Esophagus squamous epithelium (tissue), 5 donors: ENCODE results near the gene UBE2Q1. TPM values are rescaled to one million over a fixed set of nuclear protein-coding genes. Genes with fewer than 3 reads are reported as not detected.

Experiments
- DNase-seq: peaks from one replicate; lab custom pipeline; 2025; lab: John Stamatoyannopoulos, UW
- H3K27ac ChIP-seq, 4 donors: fragments of 200-600 bp; sonication (generic); one replicate each; pipeline ENCODE4 v1.5.1; 2016 to 2019; ENCODE audit warnings: mild to moderate bottlenecking in 1 of 4
- H3K27me3 ChIP-seq, 4 donors: fragments of 200-600 bp; sonication (generic); 1 replicate in 3 of 4; 2 replicates in 1 of 4; pipeline versions ENCODE4 v1.5.1 to v1.6.0; 2017 to 2021; ENCODE audit warnings: antibody characterized with exemption in 1 of 4
- H3K36me3 ChIP-seq, 3 donors: fragments of 200-600 bp; sonication (generic); one replicate each; pipeline ENCODE4 v1.5.1; 2016 to 2019
- H3K4me1 ChIP-seq, 3 donors: fragments of 200-600 bp; sonication (generic); one replicate each; pipeline ENCODE4 v1.5.1; 2017 to 2019
- H3K4me3 ChIP-seq, 4 donors: fragments of 200-600 bp; sonication (generic); 1 replicate in 3 of 4; 2 replicates in 1 of 4; pipeline ENCODE4 v1.5.1; 2016 to 2019; ENCODE audit warnings: mild to moderate bottlenecking in 2 of 4, moderate library complexity in 1 of 4
- H3K9me3 ChIP-seq, 3 donors: fragments of 200-600 bp; sonication (generic); one replicate each; pipeline ENCODE4 v1.5.1; 2016 to 2019
- CTCF ChIP-seq, 6 experiments: fragments of 450-650 bp in 4 of 6; fragments of 200-600 bp in 2 of 6; sonication (generic) in 2 of 6; IDR thresholded peaks; one replicate each; pipeline ENCODE4 v1.5.1; 2016 to 2019; ENCODE audit warnings: antibody characterized with exemption in 6 of 6, mild to moderate bottlenecking in 4 of 6, moderate library complexity in 4 of 6
- POLR2A ChIP-seq, 4 donors: fragments of 450-650 bp; IDR thresholded peaks; one replicate each; pipeline ENCODE4 v1.6.1; 2017; ENCODE audit warnings: antibody characterized with exemption in 4 of 4, mild to moderate bottlenecking in 4 of 4, moderate library complexity in 3 of 4
- WGBS, 2 donors: methylation state at CpG; one replicate each; pipeline ENCODE4 v1.1.5; 2018; 5-methylcytosine and 5-hydroxymethylcytosine counted together
- intact Hi-C: fragments of 100-400 bp; cut with DNase I; formaldehyde crosslinking; loops from one replicate; pipeline ENCODE4 v1.15.0; 2022
- total RNA-seq, 4 donors: library from RNA; depleted of rRNA; stranded (reverse); fragments of >200 nt; gene quantifications; one replicate each; pipeline ENCODE4 v1.1.0, GENCODE V29; 2016
- donor health status: DM: yes; HTN: yes; CAD: no.

Gene UBE2Q1
- total RNA-seq, 4 donors from 2014 or later = 17.8 to 27.9 (median 24.3) TPM

- Histone ChIP-seq H3K27me3 (no peaks in the 10 kb centered on the region), H3K4me1 (peaks cover 8 to 27% (median 8%) of the 10 kb centered on the region in 3 donors), H3K36me3 (no peaks in the 10 kb centered on the region), H3K4me3 (no peak overlapping the region), H3K27ac (no peak overlapping the region), H3K9me3 (no peaks in the 10 kb centered on the region)
- intact Hi-C loops = no loop called here
- no peak for DNase-seq
- TF ChIP-seq POLR2A (IDR thresholded peaks at IDR 0.05) (no peak), CTCF (IDR thresholded peaks at IDR 0.05) (no peak)
- 35 to 38% methylated on average over 3 of the region's 3 CpGs for WGBS, 2 donors
Observed at GRCh38 chr1:154521695-154522094, 36.8 kb downstream of the UBE2Q1 start.

GRCh38 chr1:154520333-154520732 is 38.1 kb downstream of the UBE2Q1 start:
- no peak overlapping the region for H3K4me3 ChIP-seq
- TF ChIP-seq CTCF (IDR thresholded peaks at IDR 0.05) = no peak
- TF ChIP-seq POLR2A (IDR thresholded peaks at IDR 0.05) = no peak
- peaks cover 8 to 27% (median 8%) of the 10 kb centered on the region in 3 donors for H3K4me1 ChIP-seq
- H3K27me3 ChIP-seq = no peaks in the 10 kb centered on the region
- no peak for DNase-seq
- intact Hi-C loops = no loop called here
- H3K9me3 ChIP-seq = no peaks in the 10 kb centered on the region
- no peaks in the 10 kb centered on the region for H3K36me3 ChIP-seq
- WGBS, 2 donors = 14 to 31% methylated on average over 3 of the region's 3 CpGs
- no peak overlapping the region for H3K27ac ChIP-seq

- H3K4me1 ChIP-seq = peaks cover 8 to 27% (median 8%) of the 10 kb centered on the region in 3 donors
- no peak overlapping the region for H3K4me3 ChIP-seq
- no peak for DNase-seq
- WGBS, 2 donors = 39 to 61% methylated on average over 9 of the region's 9 CpGs
- H3K27ac ChIP-seq = peak overlapping the region in 1 of 4 donors; percentile 63
- no peaks in the 10 kb centered on the region for H3K9me3 ChIP-seq
- no peaks in the 10 kb centered on the region for H3K36me3 ChIP-seq
- no peaks in the 10 kb centered on the region for H3K27me3 ChIP-seq
- intact Hi-C loops = no loop called here
- TF ChIP-seq CTCF (IDR thresholded peaks at IDR 0.05) (no peak), POLR2A (IDR thresholded peaks at IDR 0.05) (no peak)
Observed at GRCh38 chr1:154519591-154519991, 38.9 kb downstream of the UBE2Q1 start.

- TF ChIP-seq CTCF (IDR thresholded peaks at IDR 0.05) (no peak), POLR2A (IDR thresholded peaks at IDR 0.05) (no peak)
- 93 to 96% methylated on average over 6 to 11 of the region's 11 CpGs for whole genome bisulfite sequencing, 2 donors
- H3K27ac ChIP-seq = no peak overlapping the region
- H3K36me3 ChIP-seq = no peaks in the 10 kb centered on the region
- no peak for DNase-seq
- no peaks in the 10 kb centered on the region for H3K27me3 ChIP-seq
- no peaks in the 10 kb centered on the region for H3K9me3 ChIP-seq
- peaks cover 8 to 27% (median 8%) of the 10 kb centered on the region in 3 donors for H3K4me1 ChIP-seq
- intact Hi-C loops = no loop called here
- no peak overlapping the region for H3K4me3 ChIP-seq
Observed at GRCh38 chr1:154517661-154518060, 40.8 kb downstream of the UBE2Q1 start.

- no peak for DNase-seq
- Histone ChIP-seq H3K4me1 (no peaks in the 10 kb centered on the region), H3K27me3 (peaks cover 0 to 5% (median 0%) of the 10 kb centered on the region in 4 donors), H3K36me3 (no peaks in the 10 kb centered on the region), H3K9me3 (no peaks in the 10 kb centered on the region), H3K4me3 (no peak overlapping the region), H3K27ac (no peak overlapping the region)
- 70 to 74% methylated on average over 6 to 7 of the region's 7 CpGs for WGBS, 2 donors
- TF ChIP-seq POLR2A (IDR thresholded peaks at IDR 0.05) = no peak
- TF ChIP-seq CTCF (IDR thresholded peaks at IDR 0.05) = no peak
- intact Hi-C loops = no loop called here
Observed at GRCh38 chr1:154514066-154514553, 44.4 kb downstream of the UBE2Q1 start.
